ENCODE data around the gene CAPNS1. TPM values are rescaled to one million over a fixed set of nuclear protein-coding genes. Genes with fewer than 3 reads are reported as not detected.
A peak's percentile ranks its signal among the peaks of the same experiment; 100 is the strongest.

The CAPNS1 gene
- total RNA-seq, 1 donor from 2014 or later, result 262 TPM

DNA sequence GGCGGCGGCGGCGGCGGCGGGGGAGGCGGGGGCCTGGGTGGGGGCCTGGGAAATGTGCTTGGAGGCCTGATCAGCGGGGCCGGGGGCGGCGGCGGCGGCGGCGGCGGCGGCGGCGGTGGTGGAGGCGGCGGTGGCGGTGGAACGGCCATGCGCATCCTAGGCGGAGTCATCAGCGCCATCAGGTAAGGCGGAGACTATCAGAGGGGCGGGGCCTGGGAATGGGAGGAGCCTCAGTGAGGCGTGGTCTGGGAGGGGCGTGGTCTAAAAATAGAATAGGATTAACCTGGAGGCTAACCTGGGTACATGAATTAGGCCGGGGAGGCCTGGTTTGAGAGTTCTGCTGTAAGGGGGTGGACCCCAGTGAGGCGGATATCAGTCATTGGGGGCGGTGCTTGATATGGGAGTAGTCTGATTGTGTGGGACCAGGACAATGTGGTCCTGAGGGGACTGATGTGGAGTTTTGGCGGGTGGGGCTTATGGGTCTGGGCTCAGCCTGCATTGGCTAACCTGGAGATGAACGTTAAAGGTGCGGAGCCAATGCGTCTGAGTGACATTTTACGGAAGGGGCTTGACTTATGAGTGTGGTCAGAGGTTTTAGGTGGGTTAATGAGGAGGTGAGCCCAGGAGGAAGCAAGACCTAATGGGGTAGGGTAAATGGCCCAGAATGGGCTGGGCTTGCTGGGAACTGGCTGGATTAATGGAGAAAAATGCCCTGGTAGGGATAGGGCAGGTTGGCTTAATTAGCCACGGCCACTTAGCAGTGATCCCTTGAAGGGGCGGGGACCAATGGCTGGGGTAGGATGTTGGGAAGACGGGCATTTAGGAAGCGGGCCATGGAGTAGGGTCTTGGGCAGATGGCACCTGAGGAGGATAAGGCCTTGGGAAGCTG lies 1.4 kb downstream of the CAPNS1 start:
- DNase-seq (ENCODE audit: low read depth), result no peak
- Histone ChIP-seq H3K4me3 (ENCODE audit: low read depth, low read length) (peak overlapping the region; percentile 91), H3K27me3 (ENCODE audit: control insufficient read depth, insufficient read depth, low read length) (no peaks in the 10 kb centered on the region), H3K36me3 (ENCODE audit: control insufficient read depth, insufficient read depth, low read length) (peaks cover 9% of the 10 kb centered on the region)
- TF ChIP-seq, protein P1, sequence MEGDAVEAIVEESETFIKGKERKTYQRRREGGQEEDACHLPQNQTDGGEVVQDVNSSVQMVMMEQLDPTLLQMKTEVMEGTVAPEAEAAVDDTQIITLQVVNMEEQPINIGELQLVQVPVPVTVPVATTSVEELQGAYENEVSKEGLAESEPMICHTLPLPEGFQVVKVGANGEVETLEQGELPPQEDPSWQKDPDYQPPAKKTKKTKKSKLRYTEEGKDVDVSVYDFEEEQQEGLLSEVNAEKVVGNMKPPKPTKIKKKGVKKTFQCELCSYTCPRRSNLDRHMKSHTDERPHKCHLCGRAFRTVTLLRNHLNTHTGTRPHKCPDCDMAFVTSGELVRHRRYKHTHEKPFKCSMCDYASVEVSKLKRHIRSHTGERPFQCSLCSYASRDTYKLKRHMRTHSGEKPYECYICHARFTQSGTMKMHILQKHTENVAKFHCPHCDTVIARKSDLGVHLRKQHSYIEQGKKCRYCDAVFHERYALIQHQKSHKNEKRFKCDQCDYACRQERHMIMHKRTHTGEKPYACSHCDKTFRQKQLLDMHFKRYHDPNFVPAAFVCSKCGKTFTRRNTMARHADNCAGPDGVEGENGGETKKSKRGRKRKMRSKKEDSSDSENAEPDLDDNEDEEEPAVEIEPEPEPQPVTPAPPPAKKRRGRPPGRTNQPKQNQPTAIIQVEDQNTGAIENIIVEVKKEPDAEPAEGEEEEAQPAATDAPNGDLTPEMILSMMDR (IDR thresholded peaks at IDR 0.05; ENCODE audit: insufficient read depth, low read length, poor library complexity, severe bottlenecking), result no peak

DNA sequence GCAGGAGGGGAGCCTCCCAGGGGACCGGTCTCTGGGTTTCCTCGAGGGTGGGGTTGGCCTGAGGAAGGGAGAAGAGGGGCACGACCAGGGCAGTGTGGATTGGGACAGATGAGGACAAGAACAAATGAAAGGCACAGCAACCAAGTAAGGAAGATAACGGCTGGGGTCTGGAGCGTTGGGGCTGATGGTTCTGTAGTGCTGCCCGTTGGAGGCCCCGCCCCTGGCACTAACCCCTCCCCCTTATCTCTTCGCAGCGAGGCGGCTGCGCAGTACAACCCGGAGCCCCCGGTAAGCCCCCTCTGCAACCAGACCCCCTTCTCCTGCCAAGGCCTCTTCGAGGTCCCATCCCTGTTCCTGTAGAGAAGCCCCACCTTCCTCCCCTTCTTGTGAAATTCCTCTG lies 2.2 kb downstream of the CAPNS1 start:
- DNase-seq (ENCODE audit: low read depth), result no peak
- H3K27me3 ChIP-seq (ENCODE audit: control insufficient read depth, insufficient read depth, low read length), result no peaks in the 10 kb centered on the region
- peaks cover 11% of the 10 kb centered on the region for H3K36me3 ChIP-seq (ENCODE audit: control insufficient read depth, insufficient read depth, low read length)
- no peak overlapping the region for H3K4me3 ChIP-seq (ENCODE audit: low read depth, low read length)
- TF ChIP-seq, protein P1 (IDR thresholded peaks at IDR 0.05; ENCODE audit: insufficient read depth, low read length, poor library complexity, severe bottlenecking), result no peak

DNA sequence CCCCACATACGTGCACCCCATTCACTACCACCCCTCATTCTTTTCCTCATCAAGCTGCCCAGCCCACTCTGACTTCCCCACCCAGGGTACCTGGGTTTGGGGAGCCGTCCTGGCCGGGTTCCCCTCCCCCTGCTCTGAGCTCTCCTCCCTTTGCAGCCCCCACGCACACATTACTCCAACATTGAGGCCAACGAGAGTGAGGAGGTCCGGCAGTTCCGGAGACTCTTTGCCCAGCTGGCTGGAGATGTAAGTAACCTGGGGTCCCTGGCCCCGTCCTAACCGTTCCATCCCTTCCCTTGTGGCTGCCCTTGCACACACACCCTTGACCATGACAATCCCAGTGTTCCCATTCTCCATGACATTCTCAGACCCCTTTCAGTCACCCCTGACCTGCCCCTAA lies 2.6 kb downstream of the CAPNS1 start:
- Histone ChIP-seq H3K4me3 (ENCODE audit: low read depth, low read length) (no peak overlapping the region), H3K36me3 (ENCODE audit: control insufficient read depth, insufficient read depth, low read length) (peaks cover 11% of the 10 kb centered on the region), H3K27me3 (ENCODE audit: control insufficient read depth, insufficient read depth, low read length) (no peaks in the 10 kb centered on the region)
- TF ChIP-seq, protein P1 (IDR thresholded peaks at IDR 0.05; ENCODE audit: insufficient read depth, low read length, poor library complexity, severe bottlenecking), result no peak
- no peak for DNase-seq (ENCODE audit: low read depth)

DNA sequence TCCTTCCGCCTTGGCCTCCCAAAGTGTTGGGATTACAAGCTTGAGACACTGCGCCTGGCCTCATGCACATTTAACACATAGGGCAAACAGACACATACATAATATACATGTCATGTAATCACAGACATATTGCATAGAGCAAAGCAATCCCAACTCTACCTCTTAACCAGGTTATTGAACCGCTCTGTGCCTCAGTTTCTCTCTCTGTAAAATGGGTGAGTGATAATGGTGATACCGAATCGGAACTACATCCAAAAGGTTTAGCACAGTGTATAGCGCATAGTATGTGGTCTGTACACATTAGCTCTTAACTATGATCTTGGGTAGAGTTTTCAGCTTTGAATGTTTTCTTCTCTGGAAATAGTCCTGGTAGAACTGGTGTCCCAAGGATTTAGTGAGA lies 4.8 kb downstream of the CAPNS1 start:
- peaks cover 11% of the 10 kb centered on the region for H3K36me3 ChIP-seq (ENCODE audit: control insufficient read depth, insufficient read depth, low read length)

DNA sequence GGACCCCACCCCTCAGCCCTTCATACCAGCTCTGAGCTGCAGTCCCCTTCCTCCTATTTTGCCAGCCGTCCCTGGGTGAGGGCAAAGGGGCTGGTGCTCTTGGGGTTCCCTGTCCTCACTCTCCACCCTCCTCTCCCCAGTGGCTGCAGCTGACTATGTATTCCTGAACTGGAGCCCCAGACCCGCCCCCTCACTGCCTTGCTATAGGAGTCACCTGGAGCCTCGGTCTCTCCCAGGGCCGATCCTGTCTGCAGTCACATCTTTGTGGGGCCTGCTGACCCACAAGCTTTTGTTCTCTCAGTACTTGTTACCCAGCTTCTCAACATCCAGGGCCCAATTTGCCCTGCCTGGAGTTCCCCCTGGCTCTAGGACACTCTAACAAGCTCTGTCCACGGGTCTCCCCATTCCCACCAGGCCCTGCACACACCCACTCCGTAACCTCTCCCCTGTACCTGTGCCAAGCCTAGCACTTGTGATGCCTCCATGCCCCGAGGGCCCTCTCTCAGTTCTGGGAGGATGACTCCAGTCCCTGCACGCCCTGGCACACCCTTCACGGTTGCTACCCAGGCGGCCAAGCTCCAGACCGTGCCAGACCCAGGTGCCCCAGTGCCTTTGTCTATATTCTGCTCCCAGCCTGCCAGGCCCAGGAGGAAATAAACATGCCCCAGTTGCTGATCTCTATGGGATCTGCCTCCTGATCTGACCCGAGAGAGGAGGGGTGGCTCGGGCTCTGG lies 10.0 kb downstream of the CAPNS1 start:
- Histone ChIP-seq H3K36me3 (ENCODE audit: control insufficient read depth, insufficient read depth, low read length) (peaks cover 9% of the 10 kb centered on the region), H3K27me3 (ENCODE audit: control insufficient read depth, insufficient read depth, low read length) (no peaks in the 10 kb centered on the region), H3K4me3 (ENCODE audit: low read depth, low read length) (no peak overlapping the region)
- TF ChIP-seq, protein P1 (IDR thresholded peaks at IDR 0.05; ENCODE audit: insufficient read depth, low read length, poor library complexity, severe bottlenecking), result no peak
- no peak for DNase-seq (ENCODE audit: low read depth)

More for the DNA sequence above, 4.8 kb downstream of the CAPNS1 start:
- no peak for DNase-seq (ENCODE audit: low read depth)
- Histone ChIP-seq H3K27me3 (ENCODE audit: control insufficient read depth, insufficient read depth, low read length) (no peaks in the 10 kb centered on the region), H3K4me3 (ENCODE audit: low read depth, low read length) (no peak overlapping the region)
- TF ChIP-seq, protein P1 (IDR thresholded peaks at IDR 0.05; ENCODE audit: insufficient read depth, low read length, poor library complexity, severe bottlenecking), result no peak

All from kidney epithelial cell (primary cell).